Activated CD8-positive, alpha-beta memory T cell treated with anti-CD3 and anti-CD28 coated beads, Interleukin-2, amount 50 U/mL, for 24 hours (primary cell): Measurements from ENCODE around the gene DEF6.
"Not testable (repeated sequence)": the region's sequence is repeated elsewhere in the genome, so short reads cannot be mapped to it uniquely, and the experiment has no call there.

Source experiments
- DNase-seq: peaks from one replicate; pipeline ENCODE4 v3.0.0-alpha.2; 2020; ENCODE audit errors: extremely low read depth

DEF6 gene

DNA sequence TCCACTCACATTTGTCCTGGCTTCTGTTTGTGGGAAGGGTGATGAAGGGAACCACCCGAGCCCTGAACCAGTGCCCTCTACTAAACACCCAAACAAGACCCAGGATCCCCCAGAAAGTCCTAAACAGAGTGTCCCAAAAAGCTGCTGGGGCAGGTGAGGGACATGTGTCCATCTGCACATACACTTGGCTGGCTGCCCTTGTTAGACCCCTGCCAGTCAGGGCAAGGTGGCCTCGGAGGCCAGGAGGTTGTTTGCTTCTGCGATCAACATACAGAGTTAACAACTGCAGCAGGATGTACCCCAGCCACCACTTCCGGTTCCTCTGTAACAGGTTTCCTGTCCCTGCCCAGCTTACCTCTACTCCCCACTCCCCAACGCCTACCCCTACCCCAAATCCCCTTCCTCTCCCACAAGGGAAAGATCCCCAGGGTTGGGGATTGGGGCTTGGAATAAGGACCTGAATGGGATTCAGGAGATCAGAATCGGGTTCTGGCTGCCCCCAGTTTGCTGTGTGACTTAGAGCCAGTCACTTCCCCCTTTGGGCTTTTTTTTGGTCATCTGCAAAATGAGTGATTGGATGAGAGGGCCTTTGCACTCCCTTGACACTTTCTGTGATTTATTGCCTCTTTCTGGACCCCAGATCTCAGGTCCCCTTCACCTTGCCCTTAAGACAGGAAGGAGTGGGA lies 13.9 kb downstream of the DEF6 start:
- no peak for DNase-seq

DNA sequence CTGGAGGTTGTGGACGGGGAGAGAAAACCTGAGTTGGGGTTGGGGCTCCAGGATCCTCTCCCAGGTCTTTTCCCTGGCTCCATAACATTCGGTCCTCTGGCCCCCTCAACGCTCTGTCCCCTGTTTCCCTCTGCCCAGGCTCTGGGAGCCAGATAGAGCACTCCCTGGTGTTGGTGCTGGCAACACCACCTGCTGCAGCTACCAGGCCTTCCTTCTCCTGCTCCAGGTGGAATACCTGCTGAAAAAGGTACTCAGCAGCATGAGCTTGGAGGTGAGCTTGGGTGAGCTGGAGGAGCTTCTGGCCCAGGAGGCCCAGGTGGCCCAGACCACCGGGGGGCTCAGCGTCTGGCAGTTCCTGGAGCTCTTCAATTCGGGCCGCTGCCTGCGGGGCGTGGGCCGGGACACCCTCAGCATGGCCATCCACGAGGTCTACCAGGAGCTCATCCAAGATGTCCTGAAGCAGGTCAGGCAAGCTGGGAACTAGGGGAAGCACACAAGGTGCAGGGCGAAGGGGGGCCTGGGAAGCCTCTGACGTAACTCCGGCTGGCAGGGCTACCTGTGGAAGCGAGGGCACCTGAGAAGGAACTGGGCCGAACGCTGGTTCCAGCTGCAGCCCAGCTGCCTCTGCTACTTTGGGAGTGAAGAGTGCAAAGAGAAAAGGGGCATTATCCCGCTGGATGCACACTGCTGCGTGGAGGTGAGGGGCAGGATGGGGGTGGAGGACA lies 14.6 kb downstream of the DEF6 start:
- DNase-seq, result no peak

DNA sequence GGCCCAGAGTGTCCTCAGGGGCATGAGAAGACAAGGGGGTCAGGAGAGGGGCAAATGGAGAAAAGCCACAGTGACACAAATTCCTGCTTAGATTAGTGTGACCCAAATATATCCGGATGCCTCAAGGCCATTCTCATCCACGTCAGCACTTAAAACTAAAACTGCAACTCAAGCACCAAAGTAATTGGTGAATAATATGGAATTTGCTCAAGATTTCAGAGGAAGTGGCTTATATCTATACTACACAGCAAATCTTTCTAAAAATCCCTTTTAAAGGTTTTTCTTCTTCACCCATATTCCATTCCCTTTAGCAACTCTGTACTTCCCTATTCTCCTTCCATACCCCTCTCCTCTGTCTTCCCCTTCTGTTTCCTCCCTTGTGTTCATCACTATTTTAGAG lies 15.2 kb downstream of the DEF6 start:
- no peak for DNase-seq

DNA sequence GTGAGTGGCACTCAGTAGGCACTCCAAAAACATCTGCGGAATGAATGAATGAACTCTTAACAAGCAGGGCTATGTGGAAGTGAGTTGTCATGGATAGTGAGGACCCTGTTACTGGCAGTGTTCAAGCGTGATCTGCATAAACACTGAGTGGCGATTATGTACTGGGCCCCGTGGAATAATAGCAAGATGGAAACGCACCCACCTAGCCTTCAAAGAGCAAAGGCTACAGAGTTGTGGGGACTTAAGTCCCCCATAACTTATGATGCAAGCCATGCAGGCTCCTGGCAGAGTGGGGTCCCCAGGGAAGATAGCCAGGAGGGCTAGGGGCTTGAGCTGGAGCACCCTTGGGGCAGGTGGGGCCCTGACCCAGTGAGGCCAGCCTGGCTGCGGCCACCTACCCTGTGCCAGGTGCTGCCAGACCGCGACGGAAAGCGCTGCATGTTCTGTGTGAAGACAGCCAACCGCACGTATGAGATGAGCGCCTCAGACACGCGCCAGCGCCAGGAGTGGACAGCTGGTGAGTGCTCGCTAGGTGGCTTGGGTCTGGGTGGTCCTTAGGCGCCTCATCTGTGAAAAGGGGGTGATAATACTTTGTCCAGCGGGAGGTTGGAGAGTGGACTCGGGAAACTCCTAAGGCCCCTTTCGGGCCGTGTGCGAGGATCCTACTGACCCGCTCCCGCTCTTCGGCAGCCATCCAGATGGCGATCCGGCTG lies 20.0 kb downstream of the DEF6 start:
- no peak for DNase-seq

DNA sequence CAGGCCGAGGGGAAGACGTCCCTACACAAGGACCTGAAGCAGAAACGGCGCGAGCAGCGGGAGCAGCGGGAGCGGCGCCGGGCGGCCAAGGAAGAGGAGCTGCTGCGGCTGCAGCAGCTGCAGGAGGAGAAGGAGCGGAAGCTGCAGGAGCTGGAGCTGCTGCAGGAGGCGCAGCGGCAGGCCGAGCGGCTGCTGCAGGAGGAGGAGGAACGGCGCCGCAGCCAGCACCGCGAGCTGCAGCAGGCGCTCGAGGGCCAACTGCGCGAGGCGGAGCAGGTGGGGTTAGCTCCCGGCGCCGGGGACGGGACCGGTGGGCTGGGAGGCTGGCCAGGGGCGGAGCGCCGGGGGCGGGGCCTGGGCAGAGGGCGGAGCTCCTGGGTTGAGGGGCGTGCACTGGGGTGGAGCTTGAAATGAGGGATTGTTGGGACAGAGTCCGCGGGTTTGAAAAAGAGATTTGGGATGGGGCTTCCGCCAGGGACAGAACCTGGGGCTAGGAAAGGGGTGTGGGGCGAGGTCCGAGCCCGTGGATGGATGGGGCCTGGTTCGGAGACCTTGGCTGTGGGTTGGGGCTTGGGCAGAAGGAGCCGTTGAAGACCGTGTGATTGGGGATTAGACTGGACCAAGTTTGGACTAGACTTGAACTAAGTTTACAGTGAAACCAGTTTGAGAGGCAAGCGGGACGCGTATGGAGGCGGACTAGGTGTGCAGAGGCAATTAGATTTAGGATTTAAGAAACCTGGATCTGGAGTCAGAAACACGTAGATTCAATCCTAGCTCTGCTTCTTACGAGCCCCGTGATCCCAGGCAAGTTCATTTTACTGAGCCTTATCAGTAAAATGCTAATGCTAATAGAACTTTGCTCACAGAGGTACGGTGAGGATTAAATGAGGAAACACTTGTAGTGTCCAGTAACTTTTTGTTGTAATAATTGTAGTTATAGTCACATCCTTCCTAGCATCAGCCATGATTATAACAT lies 20.9 kb downstream of the DEF6 start:
- DNase-seq, result no peak

DNA sequence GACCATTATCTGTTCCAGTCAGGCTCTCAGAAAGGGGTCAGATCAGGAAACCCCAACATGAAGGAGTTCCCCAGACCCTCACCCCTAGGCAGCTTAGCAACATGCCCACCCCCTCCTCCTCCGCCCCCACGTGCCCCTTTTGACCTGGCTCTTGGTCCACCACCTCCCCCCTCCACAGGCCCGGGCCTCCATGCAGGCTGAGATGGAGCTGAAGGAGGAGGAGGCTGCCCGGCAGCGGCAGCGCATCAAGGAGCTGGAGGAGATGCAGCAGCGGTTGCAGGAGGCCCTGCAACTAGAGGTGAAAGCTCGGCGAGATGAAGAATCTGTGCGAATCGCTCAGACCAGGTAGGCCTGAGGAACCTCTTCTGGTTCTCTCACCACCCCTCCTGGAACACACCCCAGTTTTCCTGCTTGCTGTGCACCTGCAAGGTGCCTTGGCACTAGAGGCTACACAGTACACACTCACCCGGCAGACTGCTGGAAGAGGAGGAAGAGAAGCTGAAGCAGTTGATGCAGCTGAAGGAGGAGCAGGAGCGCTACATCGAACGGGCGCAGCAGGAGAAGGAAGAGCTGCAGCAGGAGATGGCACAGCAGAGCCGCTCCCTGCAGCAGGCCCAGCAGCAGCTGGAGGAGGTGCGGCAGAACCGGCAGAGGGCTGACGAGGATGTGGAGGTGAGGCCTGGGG lies 21.9 kb downstream of the DEF6 start:
- DNase-seq, result no peak

DNA sequence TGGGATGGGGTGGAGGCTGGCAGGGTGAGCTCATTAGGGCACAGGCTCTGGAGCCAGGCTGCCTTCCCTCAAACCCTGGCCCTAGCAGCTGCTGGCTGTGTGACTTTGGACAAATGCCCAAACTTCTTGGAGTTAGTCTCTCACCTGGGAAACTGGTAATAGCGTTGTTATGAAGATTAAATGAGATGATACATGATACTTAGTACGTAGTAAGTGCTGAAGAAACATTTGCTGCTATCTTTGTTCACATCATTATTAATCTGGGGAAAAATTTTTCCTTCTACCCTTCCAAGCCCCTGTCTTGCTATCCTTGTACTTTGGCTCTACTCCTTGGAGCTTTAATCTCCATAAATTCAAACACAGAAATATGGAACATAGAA lies 22.4 kb downstream of the DEF6 start:
- DNase-seq, result no peak

DNA sequence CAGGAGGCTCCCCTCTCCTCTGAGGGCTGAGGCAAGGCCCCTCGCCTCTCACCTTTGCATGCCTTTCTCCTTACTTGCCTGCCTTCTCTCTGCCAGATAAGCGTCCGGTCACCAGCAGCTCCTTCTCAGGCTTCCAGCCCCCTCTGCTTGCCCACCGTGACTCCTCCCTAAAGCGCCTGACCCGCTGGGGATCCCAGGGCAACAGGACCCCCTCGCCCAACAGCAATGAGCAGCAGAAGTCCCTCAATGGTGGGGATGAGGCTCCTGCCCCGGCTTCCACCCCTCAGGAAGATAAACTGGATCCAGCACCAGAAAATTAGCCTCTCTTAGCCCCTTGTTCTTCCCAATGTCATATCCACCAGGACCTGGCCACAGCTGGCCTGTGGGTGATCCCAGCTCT lies 23.5 kb downstream of the DEF6 start:
- no peak for DNase-seq

DNA sequence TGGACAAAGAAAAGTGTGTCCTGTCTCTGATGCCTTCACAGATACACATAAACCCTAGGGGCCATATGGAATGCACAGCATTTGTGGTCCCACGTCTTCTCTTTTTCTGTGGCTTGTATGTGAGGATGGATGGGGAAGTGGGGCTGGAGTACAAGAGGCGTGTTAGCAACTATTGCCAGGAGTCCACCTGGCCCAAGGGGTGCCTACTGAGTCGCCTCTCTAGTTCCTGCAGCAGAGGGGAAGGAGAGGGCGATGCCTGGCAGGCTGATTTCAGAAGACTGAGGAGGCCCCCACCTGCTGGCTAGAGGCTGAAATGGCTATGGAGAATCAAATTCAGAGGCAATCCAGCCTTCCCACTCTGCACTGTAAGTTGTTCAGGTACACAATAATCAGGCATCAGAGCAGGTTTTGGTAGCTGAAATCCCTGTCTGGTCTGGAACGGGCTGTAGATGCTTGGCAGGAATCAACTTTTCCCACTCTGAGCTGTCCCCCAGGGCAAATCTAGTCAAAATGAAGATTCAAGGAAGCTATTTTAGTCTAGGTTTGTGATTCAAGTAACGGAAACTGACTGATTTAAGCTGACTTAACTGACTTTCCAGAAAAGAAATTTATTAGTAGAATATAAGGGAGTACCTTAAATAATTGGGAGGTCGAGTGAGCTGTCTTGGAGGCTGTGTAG lies 29.9 kb downstream of the DEF6 start:
- DNase-seq, result peak; percentile 54

DNA sequence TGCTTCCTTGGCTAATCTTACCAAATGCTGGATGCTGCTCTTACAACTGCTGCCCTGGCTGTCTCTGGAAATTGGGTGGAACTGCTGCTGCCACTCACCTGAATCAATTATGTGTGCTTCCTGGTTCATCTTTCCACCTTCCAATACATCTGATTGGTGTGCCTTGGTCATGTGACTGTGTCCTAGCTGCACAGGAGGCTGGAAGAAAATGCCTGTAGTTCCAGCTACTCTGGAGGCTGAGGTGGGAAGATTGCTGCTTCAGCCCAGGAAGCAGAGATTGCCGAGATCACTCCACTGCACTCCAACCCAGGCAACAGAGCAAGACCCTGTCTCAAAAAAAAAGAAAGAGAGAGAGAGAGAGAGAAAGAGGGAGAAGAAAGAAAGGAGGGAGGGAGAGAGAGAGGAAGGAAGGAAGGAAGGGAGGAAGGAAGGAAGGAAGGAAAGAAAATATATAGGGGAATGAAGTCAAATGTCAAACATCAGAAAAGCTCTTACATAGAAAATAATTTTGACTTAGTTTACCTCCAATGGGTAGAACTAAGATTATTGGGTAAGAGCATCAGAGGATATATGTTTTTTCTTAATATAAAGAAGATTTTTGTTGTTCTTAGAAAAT lies 30.6 kb downstream of the DEF6 start:
- no peak for DNase-seq

DNA sequence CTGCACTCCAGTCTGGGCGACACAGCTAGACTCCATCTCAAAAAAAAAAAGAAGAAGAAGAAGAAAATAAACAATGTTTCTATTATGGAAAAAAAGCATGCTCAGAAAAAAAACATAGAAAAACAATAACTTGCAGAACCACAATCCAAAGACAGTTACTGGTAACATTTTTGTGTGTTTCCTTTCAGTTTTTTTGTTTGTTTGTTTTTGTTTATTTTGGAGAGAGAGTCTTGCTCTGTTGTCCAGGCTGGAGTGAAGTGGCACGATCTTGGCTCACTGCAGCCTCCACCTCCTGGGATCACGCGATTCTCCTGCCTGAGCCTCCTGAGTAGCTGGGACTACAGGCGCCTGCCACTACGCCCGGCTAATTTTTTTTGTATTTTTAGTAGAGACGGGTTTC lies 31.3 kb downstream of the DEF6 start:
- not testable (repeated sequence) for DNase-seq

DNA sequence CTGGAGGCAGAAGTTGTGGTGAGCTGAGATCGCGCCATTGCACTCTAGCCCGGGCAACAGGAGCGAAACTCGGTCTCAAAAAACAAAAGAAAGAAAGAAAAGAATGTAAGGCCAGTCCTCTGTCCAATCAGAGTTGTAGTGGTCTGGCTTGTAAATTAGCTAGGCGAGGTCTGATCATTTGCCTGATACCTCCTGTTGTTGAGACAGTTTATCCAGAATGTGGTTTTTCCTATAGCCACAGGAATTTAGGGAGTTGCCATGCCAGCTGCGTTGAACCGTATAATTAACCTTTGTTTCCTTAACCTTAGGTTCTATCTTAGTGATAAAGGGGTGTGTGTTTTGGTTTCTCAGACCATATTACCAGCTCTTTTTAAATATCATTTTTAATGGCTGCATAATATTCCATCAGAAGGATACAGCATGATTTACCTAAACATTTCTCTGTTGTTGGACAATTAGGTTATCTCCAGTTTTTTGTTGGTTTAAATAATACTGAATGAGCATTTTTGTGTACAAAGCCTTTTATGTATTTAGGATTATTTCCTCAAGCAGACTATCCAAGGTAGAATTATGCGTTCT lies 33.0 kb downstream of the DEF6 start:
- no peak for DNase-seq

DNA sequence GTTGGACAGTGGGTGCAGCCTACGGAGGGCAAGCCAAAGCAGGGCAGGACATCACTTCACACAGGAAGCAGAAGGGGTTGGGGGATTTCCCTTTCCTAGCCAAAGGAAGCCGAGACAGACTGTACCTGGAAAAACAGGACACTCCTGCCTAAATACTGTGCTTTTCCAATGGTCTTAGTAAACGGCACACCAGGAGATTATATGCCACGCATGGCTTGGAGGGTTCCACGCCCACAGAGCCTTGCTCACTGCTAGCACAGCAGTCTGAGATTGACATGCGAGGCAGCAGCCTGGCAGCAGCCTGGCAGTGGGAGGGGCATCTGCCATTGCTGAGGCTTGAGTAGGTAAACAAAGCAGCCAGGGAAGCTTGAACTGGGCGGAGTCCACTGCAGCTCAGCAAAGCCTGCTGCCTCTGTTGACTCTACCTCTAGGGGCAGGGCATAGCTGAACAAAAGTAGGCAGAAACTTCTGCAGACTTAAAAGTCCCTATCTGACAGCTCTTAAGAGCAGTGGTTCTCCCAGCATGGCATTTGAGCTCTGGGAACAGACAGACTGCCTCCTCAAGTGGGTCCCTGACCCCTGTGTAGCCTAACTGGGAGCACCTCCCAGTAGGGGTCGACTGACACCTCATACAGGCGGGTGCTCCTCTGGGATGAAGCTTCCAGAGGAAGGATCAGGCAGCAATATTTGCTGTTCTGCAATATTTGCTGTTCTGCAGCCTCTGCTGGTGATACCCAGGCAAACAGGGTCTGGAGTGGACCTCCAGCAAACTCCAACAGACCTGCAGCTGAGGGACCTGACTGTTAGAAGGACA lies 34.7 kb downstream of the DEF6 start:
- DNase-seq, result not testable (repeated sequence)

DNA sequence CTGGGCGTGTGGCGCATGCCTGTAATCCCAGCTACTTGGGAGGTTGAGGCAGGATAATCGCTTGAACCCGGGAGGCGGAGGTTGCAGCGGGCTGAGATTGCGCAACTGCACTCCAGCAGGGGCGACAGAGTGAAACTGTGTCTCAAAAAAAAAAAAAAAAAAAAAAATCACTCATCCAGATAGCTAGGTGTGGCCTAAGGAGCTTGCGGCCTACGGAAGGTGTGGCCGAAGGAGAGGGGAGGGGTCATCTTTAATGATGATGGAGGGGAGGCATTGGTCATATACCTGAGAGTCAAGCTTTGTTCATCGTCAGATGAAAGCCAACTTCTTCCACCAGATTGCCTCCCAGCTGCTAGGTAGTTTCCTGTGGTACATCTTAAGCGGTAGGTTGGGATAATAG lies 43.9 kb downstream of the DEF6 start:
- no peak for DNase-seq

DNA sequence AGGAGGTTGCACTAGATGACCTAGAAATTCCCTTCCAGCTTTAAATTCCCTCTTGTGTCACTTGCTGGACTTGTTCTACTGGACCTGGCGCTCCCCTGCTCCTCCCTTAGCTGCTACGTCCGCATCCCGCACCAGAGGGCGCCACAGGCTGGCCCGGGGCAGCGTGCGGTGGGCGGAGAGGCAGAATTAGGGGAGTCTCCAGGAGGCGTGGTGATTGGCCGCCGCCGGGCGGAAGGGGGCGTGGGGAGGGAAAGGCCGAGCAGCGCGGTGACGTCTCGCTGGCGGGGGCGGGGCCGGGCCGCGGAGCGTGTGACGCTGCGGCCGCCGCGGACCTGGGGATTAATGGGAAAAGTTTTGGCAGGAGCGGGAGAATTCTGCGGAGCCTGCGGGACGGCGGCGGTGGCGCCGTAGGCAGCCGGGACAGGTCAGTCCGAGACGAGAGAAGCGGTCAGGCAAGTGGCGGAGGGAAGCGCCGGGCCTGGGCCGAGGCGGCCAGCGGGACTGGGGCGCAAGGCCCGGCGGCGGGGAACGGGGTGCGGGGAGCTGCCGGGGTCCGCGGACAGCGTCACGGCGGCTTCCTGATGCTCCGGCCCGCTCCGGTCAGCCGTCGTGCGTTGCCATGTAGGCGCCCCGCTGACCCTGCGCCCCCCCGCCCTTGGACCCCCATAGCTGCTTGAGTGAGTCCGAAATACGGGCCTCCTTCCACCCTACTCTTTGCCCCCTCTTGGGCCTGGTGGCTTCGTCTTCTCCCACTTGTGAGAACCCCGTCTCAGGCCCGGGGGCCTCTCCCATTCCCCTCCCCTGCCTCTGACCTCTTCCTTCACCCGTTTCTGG lies 44.9 kb downstream of the DEF6 start, which contains the start of gene PPARD:
TSS of gene PPARD (plus strand) at position 301 of the 834 bp plus-strand sequence. CDS start 68,530 bp downstream, outside the sequence.
- DNase-seq, result peak; percentile 90

DNA sequence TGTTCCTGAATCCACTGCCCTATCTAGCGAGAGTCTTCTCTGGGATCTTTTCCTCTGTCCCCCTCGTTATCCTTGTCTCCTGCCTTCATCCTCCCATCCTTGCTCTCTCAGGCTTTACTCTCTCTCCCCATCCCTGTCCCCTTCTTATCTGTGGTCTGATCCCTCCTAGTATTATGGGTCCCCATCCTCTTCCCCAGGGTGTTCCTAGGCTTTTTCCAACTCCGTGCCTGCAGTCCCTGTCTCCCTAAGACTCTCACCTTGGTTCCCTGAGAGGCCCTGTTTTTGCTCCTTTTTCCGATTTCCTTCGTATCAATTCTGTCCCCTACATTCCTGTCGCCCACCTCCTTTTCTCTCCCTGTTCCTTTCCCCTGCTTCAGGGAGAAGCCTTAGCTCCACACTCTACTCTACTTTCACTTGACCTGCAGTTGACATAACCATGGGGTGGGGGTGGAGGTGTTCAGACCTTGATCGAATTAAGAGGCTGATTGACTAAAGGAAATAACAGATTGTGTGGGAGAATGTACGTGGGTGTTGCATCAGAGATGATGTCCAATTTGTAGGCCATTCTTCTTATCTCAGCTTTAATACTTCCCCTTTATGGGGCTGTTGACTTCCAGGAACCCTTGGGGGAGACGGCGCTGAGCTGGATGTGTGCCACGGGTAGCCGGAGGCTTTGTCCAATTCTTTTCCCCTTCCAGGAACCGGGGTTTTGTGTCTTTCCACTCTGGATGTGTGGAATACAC lies 45.6 kb downstream of the DEF6 start:
- DNase-seq, result no peak
